Stimulated activated CD4-positive, alpha-beta T cell treated with anti-CD3 and anti-CD28 coated beads, Interleukin-1b, Interleukin-23, amount 100 ng/mL, for 48 hours (primary cell): Measurements from ENCODE around the gene MYO16.
"Not testable (repeated sequence)": the region's sequence is repeated elsewhere in the genome, so short reads cannot be mapped to it uniquely, and the experiment has no call there.

Experiments used
- DNase-seq: peaks from one replicate; pipeline ENCODE4 v3.0.0-alpha.2; 2020

MYO16 gene

GRCh38 chr13:108987944-108988343, 358.5 kb downstream of the MYO16 start:
- DNase-seq = no peak

DNA sequence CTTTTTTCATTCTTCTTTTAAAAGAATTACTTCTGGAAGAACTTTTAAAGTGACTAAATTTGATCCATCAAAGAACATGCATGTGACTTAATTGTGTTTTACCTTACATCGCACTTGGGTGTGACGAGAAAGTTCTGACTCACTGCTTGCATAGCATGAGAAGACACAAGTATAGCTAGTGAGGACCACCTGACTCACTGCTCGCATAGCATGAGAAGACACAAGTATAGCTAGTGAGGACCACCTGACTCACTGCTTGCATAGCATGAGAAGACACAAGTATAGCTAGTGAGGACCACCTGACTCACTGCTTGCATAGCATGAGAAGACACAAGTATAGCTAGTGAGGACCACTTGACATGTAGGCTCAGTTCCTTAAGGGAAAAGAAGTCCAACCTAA, 362.0 kb downstream of the MYO16 start:
- not testable (repeated sequence) for DNase-seq

DNA sequence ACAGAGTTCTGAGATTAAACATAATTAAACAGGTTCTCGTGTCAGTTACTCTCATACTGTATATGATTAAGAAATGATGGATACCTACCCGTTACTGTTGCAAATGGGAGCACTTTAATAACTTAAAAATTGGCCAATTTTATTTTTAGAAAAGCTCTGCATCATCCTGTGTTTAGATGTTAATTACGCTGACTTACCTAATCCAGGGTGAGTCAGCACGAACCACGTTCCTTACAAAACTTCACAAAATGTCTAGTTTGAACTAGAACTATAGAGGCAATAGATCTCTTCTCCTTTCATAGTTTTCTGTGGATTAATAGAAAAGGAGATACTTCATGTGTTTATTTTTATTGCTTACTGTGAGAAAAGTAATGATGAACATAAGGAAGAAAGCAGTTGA, 363.9 kb downstream of the MYO16 start:
- no peak for DNase-seq

DNA sequence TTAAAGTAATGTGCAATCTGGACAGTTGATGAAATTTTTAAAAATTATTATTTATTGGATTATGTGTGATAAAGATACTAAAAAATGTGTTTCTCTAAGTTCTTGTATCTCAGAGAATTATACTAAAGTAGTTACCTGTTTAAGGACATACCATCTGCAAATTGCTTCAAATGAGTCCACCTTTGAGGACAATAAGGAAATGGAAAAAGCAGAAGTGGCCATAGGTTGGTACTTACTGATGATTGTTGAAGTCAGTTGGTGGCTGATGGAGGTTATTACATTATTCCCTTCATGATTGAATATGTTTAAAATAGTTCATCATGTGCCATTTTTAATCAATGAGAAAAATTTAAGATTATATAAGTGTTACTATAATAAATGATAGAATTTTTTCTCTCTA, 367.0 kb downstream of the MYO16 start:
- DNase-seq = no peak

DNA sequence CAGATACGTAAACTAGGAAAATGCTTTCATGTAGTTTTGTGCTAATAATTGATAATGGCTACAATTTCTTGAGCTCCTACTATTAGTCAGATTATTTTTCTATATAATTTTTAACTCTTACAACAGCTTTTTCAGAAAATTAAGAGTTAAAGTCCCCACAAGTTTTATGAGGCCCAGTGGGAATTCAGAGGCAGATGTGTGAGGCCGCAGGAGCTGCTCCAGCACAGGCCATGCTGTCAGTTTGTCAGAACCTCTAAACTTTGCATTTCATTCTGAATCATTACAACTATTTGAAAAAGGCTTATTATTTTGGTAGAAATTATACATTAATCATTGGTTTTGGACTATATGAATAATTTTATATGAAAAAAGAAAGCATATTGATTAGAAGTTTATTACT, 370.8 kb downstream of the MYO16 start:
- no peak for DNase-seq

DNA sequence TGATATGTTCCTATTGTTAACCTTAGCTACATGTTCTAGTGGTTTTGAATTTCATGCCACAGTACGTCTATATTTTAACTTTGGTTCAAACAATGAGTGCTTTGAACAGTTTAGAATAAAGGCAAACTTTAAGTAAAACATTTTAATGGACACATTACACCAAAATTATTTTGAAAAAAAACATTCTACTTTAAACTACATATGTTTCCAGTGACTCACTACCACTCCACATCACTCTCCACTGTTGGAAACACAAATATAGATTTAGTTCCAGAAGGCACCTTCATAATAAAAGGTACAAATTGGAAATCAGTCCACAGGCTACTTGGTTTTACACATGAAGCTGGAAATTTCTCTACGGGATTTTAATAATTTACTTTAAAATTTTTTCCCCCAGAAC, 373.5 kb downstream of the MYO16 start:
- no peak for DNase-seq

- DNase-seq = no peak
Observed at GRCh38 chr13:109007946-109008345, 378.5 kb downstream of the MYO16 start.

DNA sequence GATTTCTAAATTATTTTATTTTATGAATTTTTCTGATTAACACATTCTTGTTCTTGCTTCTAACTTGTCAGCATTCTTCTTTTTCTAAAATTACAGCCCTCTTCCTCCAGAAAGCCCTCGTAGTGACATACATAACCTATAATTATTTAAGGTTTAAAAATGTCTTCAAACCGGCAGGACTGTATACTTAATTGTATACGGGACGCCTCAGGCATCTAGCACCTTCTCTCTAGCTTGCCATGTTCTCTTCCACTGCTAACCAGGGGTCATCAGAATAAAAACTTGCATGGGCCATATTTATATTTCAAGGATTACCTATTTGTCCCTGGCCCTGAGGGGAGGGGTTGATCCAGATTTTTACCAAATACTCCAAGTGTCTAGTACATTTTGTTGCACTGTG, 380.3 kb downstream of the MYO16 start:
- no peak for DNase-seq

DNA sequence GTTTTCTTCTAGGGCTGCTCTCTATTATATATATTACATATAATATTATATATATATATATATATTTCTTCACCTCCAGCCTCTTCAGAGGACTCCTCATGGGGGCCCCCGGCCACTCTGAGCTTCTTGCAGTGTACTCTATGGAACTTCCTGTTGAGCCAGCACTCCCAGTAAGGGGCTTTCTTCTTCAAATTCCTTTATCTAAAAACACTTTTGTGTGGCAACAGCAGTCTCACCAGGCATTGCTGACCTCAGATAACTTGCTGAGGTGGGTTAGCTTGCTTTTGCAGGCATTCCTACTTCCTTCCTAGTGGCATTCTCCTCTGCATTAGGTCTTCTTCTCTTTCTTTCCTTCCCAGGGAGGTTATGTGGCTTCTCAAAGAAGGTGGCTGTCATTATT, 381.5 kb downstream of the MYO16 start:
- DNase-seq = no peak

- no peak for DNase-seq
Observed at GRCh38 chr13:109012115-109012514, 382.7 kb downstream of the MYO16 start.

- no peak for DNase-seq
Observed at GRCh38 chr13:109021558-109021957, 392.1 kb downstream of the MYO16 start.

DNA sequence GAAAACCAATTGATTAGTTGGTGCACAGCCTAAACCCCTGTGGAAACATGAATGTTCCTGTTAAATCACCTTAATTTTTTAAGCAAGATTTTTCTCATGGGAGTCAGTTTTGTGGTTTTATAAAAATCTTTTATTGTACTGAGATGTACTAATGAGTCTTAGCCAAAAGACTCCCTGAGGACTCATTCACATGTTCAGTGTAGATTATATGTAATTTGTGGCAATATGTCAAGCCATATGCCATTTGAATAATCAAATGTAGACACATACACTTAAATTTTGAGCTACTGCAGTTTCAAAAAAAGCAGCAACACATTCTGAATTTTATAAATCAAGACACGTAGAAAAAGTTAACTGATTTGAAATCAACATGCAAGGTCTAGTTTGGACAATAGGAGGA, 395.2 kb downstream of the MYO16 start:
- DNase-seq = no peak

DNA sequence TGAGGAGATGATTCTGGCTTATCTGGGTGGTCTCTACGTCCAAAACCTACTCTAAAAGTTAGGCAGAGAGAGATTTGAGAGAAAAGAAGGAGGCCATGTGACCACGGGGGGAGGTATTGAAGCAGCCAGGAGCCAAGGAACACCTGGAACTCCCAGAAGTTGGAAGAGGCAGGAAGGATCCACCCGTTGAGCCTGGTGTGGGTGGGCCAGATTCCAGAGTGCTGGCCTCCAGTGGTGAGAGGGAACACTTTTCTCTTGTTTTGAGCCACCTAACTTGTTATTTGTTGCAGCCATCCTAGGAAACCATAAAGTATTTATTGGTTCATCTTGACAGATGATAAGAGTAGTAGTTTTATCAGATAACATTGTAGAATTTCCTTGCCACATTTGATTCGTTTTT, 396.9 kb downstream of the MYO16 start:
- no peak for DNase-seq

DNA sequence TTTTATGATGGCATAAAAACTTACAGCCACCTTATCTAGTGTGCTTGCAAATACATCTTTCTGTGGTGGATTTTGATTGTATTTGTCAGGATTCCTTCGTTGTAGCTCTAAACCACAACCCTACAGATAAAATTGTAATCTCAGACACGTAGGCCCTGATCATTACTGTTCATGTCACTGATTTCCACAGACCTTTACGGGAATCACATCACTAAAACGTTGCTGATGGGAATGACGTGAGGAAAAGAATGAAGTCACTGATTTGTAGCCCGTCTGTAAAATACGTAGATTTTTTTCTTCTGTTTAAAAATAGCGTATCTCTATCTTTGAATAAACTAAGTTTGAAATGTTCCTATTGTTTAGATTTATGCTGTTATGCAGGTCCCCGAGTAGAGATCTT, 399.2 kb downstream of the MYO16 start:
- DNase-seq = no peak

GRCh38 chr13:109033090-109033489, 403.7 kb downstream of the MYO16 start:
- DNase-seq = no peak

- DNase-seq = no peak
Observed at GRCh38 chr13:109036078-109036780, 406.8 kb downstream of the MYO16 start.

DNA sequence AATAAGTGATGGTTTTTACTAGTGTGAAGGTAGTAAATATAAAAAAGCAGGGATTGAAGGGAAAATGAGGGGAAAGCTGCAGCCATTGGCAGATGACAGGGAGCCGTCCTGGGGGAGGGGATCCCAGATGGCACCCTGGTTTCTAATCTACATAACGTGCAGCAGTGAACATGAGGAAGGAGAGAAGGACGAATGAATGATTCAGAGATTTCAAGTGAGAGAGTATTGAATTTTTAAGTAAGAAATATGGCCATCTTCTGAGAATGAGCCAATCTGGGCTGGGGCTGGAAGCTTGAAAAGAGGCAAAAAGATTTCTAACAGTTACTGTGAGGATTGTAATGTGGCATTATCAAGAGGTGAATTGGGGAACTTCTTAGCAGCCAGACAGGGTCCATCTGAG, 414.2 kb downstream of the MYO16 start:
- DNase-seq = no peak

GRCh38 chr13:109055850-109056249, 426.4 kb downstream of the MYO16 start:
- DNase-seq = no peak

DNA sequence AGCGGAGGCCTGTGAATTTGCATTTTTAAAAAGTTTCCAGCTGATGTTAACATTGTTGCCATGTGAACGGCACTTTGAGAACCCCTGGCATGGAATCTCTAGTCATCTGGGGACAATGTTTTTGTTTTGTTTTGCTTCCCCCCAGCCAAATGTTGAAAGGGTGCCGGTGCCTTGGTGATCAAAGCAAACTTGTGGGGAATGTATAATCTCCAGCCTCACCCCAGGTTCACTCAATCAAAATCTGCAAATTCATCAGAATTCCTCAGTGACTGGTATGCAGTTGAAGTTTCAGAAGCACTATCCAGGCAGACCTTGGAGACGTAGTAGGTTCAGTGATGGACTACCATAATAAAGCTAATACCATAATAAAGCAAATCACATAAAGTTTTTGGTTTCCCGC, 428.7 kb downstream of the MYO16 start:
- no peak for DNase-seq

DNA sequence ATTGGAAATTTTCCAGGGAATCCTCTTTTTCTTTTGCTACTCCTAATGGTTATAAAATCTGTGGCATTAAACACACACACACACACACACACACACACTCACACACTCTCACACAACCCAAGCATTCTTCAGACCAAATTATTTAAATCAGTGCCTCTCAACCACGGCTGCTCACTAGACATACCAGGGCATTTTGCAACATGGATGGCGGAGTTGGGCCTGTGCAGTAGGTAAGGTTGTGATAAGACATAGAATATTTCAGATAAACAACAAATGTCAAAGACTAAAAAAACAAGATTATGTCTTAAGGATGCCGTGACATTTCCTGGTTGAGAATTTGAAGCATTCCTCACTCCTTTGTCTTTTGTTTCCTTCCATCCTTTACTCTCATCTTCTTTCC, 443.1 kb downstream of the MYO16 start:
- no peak for DNase-seq

- no peak for DNase-seq
Observed at GRCh38 chr13:109074436-109074835, 445.0 kb downstream of the MYO16 start.

DNA sequence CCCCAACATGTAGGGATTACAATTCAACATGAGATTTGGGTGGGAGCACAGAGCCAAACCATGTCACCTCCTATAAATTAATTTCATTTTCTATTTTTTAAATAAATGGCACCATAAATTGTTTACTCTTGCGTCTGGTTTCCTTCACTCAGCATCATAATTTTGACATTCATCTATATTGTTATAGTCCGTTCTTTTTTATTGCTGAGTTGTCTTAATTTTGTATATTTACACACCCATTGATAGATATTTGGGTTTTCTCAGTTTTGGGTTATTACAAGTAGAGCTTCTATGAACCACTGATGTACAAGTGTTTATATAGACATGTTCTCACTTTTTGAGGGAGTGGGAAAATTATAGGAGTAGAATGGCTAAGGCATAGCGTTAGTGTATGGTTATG, 445.4 kb downstream of the MYO16 start:
- no peak for DNase-seq

- no peak for DNase-seq
Observed at GRCh38 chr13:109087916-109088623, 458.7 kb downstream of the MYO16 start.

- DNase-seq = no peak
Observed at GRCh38 chr13:109088624-109088917, 459.2 kb downstream of the MYO16 start.

DNA sequence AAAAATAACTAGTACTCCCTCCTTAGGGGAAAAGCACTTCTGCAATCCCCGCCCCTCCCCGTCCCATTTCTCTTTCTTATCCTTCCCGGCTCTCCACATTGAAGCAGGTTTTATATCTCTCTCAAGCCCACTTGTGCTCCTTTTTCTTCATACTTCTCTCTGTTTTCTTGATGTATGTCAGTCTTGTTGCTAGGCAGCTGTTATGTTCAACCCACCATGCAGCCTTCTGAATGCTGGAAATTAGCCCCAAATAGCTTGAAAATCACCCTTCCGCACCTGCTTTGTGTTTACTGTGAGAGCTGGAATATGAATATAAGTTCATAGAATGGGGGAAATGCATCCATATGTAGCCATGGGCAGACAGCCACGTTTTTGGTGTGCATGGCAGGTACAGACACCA, 461.4 kb downstream of the MYO16 start:
- DNase-seq = no peak
